ENCODE data around the gene DCLK1.

The DCLK1 gene

DNA sequence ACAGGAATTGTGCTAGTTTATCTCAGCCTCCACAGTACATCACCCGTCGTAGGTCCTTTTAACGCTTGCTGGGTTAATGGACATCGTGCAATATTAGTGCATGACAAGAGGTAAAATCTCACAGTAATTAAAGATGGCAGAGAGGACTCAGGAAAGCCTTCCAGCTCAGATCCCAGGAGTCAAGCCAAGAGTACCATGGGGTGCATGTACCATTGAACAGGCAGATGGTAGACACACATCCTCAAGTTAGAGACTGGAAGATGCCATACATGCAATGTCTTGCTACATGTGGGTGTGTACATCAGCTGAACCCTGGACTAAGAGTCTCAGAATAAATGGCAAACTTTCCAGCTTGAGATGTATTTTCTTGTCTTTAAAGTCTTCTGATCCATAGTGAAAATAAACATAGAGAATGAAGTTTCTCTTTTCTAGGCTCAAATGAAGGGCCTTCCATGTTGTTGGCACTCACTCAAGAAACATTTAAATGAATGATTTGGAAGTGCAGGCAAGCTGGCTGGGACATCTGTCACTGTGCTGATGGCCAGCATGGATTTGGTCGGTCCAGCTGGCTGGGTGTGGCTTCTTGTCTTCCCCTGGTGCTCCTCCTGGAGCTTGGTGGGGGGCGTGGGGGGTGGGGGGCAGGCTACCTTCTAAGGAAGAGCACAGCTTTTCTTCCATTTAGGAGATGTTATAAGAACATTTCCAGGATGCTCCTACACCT is 363.8 kb downstream of the DCLK1 start:
- Histone ChIP-seq H3K9ac (ENCODE audit: low read length) (no peak overlapping the region), H3K4me3 (ENCODE audit: low read length) (no peak overlapping the region), H3K9me3 (ENCODE audit: control insufficient read depth, low read depth, low read length) (no peaks in the 10 kb centered on the region), H3K27me3 (ENCODE audit: control insufficient read depth, insufficient read depth, low read length) (no peaks in the 10 kb centered on the region), H3K36me3 (ENCODE audit: control insufficient read depth, low read depth, low read length) (no peaks in the 10 kb centered on the region), H3K27ac (ENCODE audit: low read length) (no peak overlapping the region), H3K4me1 (ENCODE audit: control insufficient read depth, low read depth, low read length) (no peaks in the 10 kb centered on the region)

DNA sequence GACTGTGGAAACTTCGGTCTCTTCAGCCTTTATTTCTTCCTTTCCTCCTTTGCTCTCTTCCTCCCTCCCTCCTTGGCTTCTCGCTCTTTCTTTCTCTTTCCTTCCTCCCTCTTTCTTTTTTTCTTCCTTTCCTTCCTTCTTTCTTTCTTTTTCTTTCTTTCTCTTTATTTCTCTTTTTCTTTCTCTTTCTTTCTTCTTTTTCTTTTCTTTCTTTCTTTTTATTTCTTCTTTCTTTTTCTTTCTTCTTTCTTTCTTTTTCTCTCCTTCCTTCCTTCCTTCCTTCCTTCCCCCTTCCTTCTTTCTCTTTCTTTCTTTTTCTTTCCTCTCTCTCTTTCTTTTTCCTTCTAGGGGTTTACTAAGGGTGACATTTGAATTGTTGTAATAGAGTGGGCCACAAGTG is 364.5 kb downstream of the DCLK1 start:
- Histone ChIP-seq H3K27me3 (ENCODE audit: control insufficient read depth, insufficient read depth, low read length) (no peaks in the 10 kb centered on the region), H3K9me3 (ENCODE audit: control insufficient read depth, low read depth, low read length) (no peaks in the 10 kb centered on the region), H3K4me1 (ENCODE audit: control insufficient read depth, low read depth, low read length) (no peaks in the 10 kb centered on the region), H3K9ac (ENCODE audit: low read length) (no peak overlapping the region), H3K4me3 (ENCODE audit: low read length) (no peak overlapping the region), H3K36me3 (ENCODE audit: control insufficient read depth, low read depth, low read length) (no peaks in the 10 kb centered on the region), H3K27ac (ENCODE audit: low read length) (no peak overlapping the region)

DNA sequence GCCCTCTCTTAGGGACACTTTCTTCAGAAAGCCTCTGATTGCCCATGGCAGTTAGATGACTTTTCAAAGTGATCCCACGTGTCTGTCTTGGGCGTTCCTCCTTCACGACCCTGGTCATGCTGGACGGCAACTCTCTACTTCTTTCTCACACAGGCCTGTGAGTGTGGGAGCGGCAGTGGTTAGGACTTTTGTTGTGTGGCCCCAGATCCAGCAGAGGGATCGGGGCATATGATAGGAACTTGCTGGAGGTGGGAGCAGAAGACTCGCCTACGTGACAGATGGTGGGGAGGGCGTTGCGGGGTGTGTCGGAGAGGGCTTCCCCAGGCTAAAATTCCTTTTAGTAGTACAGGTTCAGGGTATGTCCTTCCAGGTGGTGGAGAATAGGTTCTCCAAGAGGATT is 365.2 kb downstream of the DCLK1 start:
- H3K9ac ChIP-seq (ENCODE audit: low read length), result no peak overlapping the region
- no peak overlapping the region for H3K27ac ChIP-seq (ENCODE audit: low read length)
- H3K4me3 ChIP-seq (ENCODE audit: low read length), result no peak overlapping the region
- no peaks in the 10 kb centered on the region for H3K36me3 ChIP-seq (ENCODE audit: control insufficient read depth, low read depth, low read length)
- no peaks in the 10 kb centered on the region for H3K9me3 ChIP-seq (ENCODE audit: control insufficient read depth, low read depth, low read length)
- no peaks in the 10 kb centered on the region for H3K4me1 ChIP-seq (ENCODE audit: control insufficient read depth, low read depth, low read length)
- H3K27me3 ChIP-seq (ENCODE audit: control insufficient read depth, insufficient read depth, low read length), result no peaks in the 10 kb centered on the region

DNA sequence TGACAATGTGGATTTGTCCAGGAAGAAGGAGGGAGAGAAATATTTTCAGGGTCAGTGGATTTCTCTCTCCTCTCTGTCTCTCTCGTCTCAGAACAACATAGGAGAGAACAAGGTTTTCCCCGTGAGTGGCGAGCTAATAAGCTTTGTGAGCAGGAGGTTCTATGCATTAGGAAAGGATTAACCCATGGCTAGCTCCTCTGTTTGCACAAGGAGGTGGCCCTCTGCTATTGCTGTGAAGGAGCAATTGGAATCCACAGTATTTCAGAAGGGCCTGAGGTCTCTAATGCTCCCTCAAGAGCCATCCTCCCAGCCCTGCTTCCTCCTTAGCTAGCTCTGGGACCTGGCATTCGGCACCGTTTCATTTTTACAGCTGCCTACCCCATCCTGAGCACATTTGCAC is 365.8 kb downstream of the DCLK1 start:
- H3K4me1 ChIP-seq (ENCODE audit: control insufficient read depth, low read depth, low read length), result no peaks in the 10 kb centered on the region
- H3K27me3 ChIP-seq (ENCODE audit: control insufficient read depth, insufficient read depth, low read length), result no peaks in the 10 kb centered on the region
- H3K36me3 ChIP-seq (ENCODE audit: control insufficient read depth, low read depth, low read length), result no peaks in the 10 kb centered on the region
- no peak overlapping the region for H3K9ac ChIP-seq (ENCODE audit: low read length)
- no peaks in the 10 kb centered on the region for H3K9me3 ChIP-seq (ENCODE audit: control insufficient read depth, low read depth, low read length)
- H3K4me3 ChIP-seq (ENCODE audit: low read length), result no peak overlapping the region
- H3K27ac ChIP-seq (ENCODE audit: low read length), result no peak overlapping the region

DNA sequence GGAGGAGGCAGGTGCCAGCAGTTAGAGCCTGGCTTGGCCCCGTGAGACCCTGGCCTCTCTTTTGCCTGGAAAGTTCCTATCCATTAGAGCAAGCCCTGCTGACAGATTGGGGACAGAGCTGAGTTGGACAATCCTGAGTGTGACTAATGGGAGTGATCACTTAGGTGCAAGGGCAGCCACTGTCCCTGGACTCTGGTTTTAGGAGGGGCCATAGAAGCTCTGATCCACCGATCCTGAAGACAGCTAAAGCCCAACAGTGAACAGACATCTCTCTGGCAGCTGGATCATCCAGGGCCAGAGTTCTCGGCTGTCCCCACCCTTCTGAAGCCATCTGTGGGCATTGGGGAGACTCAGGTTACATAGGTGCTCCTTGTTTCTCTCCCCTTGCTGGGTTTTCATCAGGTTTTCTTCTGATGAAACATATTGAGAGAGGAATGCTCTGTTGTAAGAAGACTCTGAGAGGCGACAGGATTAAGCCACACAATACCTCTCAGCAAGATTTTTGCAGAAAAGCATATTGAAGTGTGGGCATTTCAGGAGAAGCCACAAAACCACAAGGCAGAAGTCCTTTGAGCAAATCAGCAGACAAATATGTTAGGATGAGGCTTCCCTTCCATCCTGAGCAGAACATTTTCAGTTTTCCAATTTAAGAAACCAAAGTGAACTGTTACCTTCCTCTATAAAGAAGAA is 366.7 kb downstream of the DCLK1 start:
- Histone ChIP-seq H3K27ac (ENCODE audit: low read length) (no peak overlapping the region), H3K9ac (ENCODE audit: low read length) (no peak overlapping the region), H3K4me1 (ENCODE audit: control insufficient read depth, low read depth, low read length) (no peaks in the 10 kb centered on the region), H3K9me3 (ENCODE audit: control insufficient read depth, low read depth, low read length) (no peaks in the 10 kb centered on the region), H3K4me3 (ENCODE audit: low read length) (no peak overlapping the region), H3K36me3 (ENCODE audit: control insufficient read depth, low read depth, low read length) (no peaks in the 10 kb centered on the region), H3K27me3 (ENCODE audit: control insufficient read depth, insufficient read depth, low read length) (no peaks in the 10 kb centered on the region)

DNA sequence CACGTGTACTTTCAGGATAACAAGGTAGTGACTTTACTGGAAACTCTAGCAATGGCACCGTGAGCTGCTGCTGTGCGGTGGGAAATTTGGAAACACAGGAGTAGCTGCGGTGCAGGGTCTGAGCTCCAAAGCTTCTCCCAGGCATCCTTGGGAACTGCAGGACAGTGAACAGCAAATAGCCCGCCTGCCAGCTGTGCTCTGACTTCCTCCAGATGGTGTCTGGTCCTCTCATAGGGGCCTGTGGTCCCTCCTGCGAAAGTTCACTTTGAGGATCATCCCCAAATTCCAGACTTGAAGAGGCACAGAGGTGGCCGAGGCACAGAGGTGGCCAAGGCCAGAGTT is 367.4 kb downstream of the DCLK1 start:
- H3K36me3 ChIP-seq (ENCODE audit: control insufficient read depth, low read depth, low read length), result no peaks in the 10 kb centered on the region
- H3K27me3 ChIP-seq (ENCODE audit: control insufficient read depth, insufficient read depth, low read length), result no peaks in the 10 kb centered on the region
- H3K27ac ChIP-seq (ENCODE audit: low read length), result no peak overlapping the region
- H3K4me1 ChIP-seq (ENCODE audit: control insufficient read depth, low read depth, low read length), result no peaks in the 10 kb centered on the region
- H3K4me3 ChIP-seq (ENCODE audit: low read length), result no peak overlapping the region
- H3K9ac ChIP-seq (ENCODE audit: low read length), result no peak overlapping the region
- H3K9me3 ChIP-seq (ENCODE audit: control insufficient read depth, low read depth, low read length), result no peaks in the 10 kb centered on the region

DNA sequence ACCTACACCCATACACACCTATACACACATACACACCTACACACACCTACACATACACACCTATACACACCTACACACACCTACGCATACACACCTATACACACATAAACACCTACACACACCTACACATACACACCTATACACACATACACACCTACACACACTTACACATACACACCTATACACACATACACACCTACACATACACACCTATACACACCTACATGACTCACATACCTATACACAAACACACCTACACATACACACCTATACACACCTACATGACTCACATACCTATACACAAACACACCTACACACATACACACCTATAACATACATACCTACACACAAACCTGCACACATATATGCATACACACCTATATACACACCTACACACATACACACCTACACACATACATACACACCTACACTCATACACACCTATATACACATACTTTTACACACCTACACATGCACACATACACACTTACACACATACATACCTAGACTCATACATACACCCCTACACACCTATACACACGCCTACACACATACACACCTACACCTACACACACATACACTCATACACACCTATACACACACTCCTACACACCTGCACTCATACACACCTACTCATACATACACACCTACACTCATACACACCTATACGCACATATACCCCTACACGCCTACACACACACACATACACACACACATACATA is 368.0 kb downstream of the DCLK1 start:
- Histone ChIP-seq H3K4me3 (ENCODE audit: low read length) (no peak overlapping the region), H3K9ac (ENCODE audit: low read length) (no peak overlapping the region), H3K9me3 (ENCODE audit: control insufficient read depth, low read depth, low read length) (no peaks in the 10 kb centered on the region), H3K27ac (ENCODE audit: low read length) (no peak overlapping the region), H3K36me3 (ENCODE audit: control insufficient read depth, low read depth, low read length) (no peaks in the 10 kb centered on the region), H3K4me1 (ENCODE audit: control insufficient read depth, low read depth, low read length) (no peaks in the 10 kb centered on the region), H3K27me3 (ENCODE audit: control insufficient read depth, insufficient read depth, low read length) (no peaks in the 10 kb centered on the region)

DNA sequence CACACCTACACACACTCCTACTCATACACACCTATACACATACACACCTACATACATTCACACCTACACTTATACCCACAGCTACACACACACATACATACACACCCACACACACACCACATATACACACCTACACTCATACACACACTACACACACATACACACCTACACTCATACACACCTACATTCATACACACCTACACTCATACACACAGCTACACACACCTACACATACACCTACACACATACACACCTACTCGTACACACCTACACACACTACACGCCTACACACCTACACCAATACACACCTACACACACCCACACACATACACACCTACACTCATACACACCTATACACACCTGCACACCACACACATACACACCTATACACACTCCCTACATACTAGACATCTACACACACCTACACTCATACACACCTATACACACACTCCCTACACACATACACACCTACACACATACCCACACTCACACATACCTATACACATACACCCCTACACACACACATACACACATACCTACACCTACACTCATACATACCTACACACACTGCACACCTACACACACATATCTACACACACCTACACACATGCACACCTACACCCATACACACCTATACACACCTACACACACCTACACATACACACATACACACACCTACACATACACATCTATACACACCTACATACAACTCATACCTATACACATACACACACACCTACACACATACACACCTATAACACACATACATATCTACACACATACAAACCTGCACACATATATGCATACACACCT is 369.5 kb downstream of the DCLK1 start:
- Histone ChIP-seq H3K4me1 (ENCODE audit: control insufficient read depth, low read depth, low read length) (no peaks in the 10 kb centered on the region), H3K9me3 (ENCODE audit: control insufficient read depth, low read depth, low read length) (no peaks in the 10 kb centered on the region), H3K9ac (ENCODE audit: low read length) (no peak overlapping the region), H3K36me3 (ENCODE audit: control insufficient read depth, low read depth, low read length) (no peaks in the 10 kb centered on the region), H3K27me3 (ENCODE audit: control insufficient read depth, insufficient read depth, low read length) (no peaks in the 10 kb centered on the region), H3K27ac (ENCODE audit: low read length) (no peak overlapping the region), H3K4me3 (ENCODE audit: low read length) (no peak overlapping the region)

DNA sequence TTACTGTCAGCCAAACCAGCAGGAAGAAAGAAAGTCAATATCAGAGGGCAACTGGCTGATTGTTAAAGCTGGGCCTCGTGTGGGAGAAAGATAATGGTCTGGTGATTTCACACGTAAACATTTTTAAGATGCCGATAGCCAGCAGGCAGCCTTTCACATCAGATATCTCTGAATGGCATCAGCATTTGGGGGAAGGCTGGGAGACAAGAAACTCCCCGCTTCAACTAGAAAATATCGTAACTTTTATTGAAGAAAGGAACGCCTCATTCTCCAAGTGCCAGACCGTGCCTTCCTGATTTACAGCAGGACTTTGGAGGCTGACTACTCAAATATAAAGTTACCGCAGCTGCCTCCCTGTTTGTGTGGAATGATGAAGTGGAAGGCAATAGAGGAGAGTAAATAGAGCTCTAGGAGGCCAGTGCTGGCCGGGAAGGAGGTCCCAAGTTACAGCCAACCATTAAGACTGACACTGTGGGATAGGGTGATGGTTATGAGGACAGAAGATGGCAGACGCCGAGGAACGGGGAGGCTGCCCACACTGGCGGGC is 370.4 kb downstream of the DCLK1 start:
- no peaks in the 10 kb centered on the region for H3K36me3 ChIP-seq (ENCODE audit: control insufficient read depth, low read depth, low read length)
- H3K9me3 ChIP-seq (ENCODE audit: control insufficient read depth, low read depth, low read length), result no peaks in the 10 kb centered on the region
- H3K27ac ChIP-seq (ENCODE audit: low read length), result no peak overlapping the region
- H3K4me3 ChIP-seq (ENCODE audit: low read length), result no peak overlapping the region
- no peaks in the 10 kb centered on the region for H3K27me3 ChIP-seq (ENCODE audit: control insufficient read depth, insufficient read depth, low read length)
- no peak overlapping the region for H3K9ac ChIP-seq (ENCODE audit: low read length)
- H3K4me1 ChIP-seq (ENCODE audit: control insufficient read depth, low read depth, low read length), result no peaks in the 10 kb centered on the region

DNA sequence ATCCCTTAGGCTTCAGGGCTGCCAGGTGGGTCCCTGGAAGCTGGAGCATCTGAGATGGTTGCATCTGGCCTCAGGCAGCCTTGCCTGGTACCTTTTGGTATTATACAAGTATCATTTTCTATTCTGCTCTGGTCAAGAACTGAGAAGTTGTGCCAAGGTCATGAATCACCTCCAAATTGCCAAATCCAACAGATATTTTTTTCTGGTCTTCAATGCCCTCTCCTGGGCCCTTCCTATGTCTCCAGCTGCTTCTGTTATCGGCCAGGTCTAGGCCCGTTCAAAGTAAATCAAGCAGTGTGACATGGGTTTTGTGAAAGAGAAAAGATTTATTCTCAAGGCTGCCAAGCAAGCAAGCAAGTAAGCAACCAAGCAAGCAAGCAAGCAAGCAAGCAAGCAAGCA is 383.6 kb downstream of the DCLK1 start:
- Histone ChIP-seq H3K9me3 (ENCODE audit: control insufficient read depth, low read depth, low read length) (peaks cover 9% of the 10 kb centered on the region), H3K27me3 (ENCODE audit: control insufficient read depth, insufficient read depth, low read length) (no peaks in the 10 kb centered on the region), H3K4me3 (ENCODE audit: low read length) (no peak overlapping the region), H3K36me3 (ENCODE audit: control insufficient read depth, low read depth, low read length) (no peaks in the 10 kb centered on the region), H3K4me1 (ENCODE audit: control insufficient read depth, low read depth, low read length) (no peaks in the 10 kb centered on the region), H3K9ac (ENCODE audit: low read length) (no peak overlapping the region), H3K27ac (ENCODE audit: low read length) (no peak overlapping the region)

DNA sequence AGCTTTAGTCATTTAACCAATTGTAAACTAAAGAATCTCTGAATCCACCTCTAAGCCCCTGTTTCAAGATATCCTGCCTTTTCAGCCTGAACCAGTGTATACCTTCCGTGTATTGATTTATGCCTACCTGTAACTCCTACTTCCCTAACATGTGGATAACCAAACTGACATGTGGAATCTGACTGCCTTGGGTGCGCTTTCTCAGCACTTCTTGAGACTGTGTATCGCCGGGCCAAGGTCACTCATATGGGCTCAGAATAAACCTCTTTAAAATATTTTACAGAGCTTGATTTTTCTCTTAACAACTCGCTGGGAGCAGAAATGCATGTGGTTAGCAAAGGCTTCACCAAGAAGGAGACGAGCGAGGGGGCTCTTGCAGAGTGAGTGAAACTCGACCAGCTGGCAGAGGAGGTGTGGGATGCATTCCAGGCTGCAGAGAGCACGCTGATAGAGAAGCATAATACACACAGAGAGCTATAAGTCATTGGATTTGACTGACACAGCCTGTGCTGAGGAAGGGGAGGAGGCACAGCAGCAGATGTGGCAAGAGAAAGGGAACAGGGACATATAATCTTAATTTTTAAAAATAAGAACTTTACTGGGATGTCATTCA is 386.5 kb downstream of the DCLK1 start:
- Histone ChIP-seq H3K36me3 (ENCODE audit: control insufficient read depth, low read depth, low read length) (no peaks in the 10 kb centered on the region), H3K27me3 (ENCODE audit: control insufficient read depth, insufficient read depth, low read length) (no peaks in the 10 kb centered on the region), H3K27ac (ENCODE audit: low read length) (no peak overlapping the region)

More for the DNA sequence above, 386.5 kb downstream of the DCLK1 start:
- H3K9ac ChIP-seq (ENCODE audit: low read length), result no peak overlapping the region
- peaks cover 5% of the 10 kb centered on the region for H3K9me3 ChIP-seq (ENCODE audit: control insufficient read depth, low read depth, low read length)
- no peak overlapping the region for H3K4me3 ChIP-seq (ENCODE audit: low read length)
- H3K4me1 ChIP-seq (ENCODE audit: control insufficient read depth, low read depth, low read length), result no peaks in the 10 kb centered on the region
